Mesothelial cell of epicardium (in vitro differentiated cells): Measurements from ENCODE around the gene FCAMR. TPM values are rescaled to one million over a fixed set of nuclear protein-coding genes. Genes with fewer than 3 reads are reported as not detected.

Experiments
- DNase-seq, 2 experiments: peaks; one replicate each; pipeline ENCODE4 v3.0.0; 2021; ENCODE audit warnings: low spot score in 2 of 2; ENCODE audit not compliant: unreplicated experiment in 2 of 2
- H3K27ac Mint-ChIP-seq: 2 replicates; pipeline ENCODE4 v1.8.0; 2021; ENCODE audit warnings: mixed read lengths
- H3K27me3 Mint-ChIP-seq: 2 replicates; pipeline ENCODE4 v1.8.0; 2021; ENCODE audit warnings: low read depth, mixed read lengths
- H3K36me3 Mint-ChIP-seq: 2 replicates; pipeline ENCODE4 v1.8.0; 2021; ENCODE audit warnings: mixed read lengths
- H3K4me1 Mint-ChIP-seq: 2 replicates; pipeline ENCODE4 v1.8.0; 2021; ENCODE audit warnings: mixed read lengths
- H3K4me3 Mint-ChIP-seq: 2 replicates; pipeline ENCODE4 v1.8.0; 2021; ENCODE audit warnings: mild to moderate bottlenecking, moderate library complexity, mixed read lengths
- H3K9me3 Mint-ChIP-seq: 2 replicates; pipeline ENCODE4 v1.8.0; 2021; ENCODE audit warnings: mixed read lengths
- total RNA-seq: library from RNA; stranded (reverse); gene quantifications from 3 replicates; pipeline ENCODE4 v1.2.1, GENCODE V29; 2021
- TF ChIP-seq, protein P1 (sequence below): fragments of 200-600 bp; sonication (generic); IDR thresholded peaks from one replicate; pipeline ENCODE4 v1.5.0; 2021; ENCODE audit warnings: antibody characterized with exemption; ENCODE audit not compliant: unreplicated experiment

FCAMR gene
- total RNA-seq, 1 donor from 2014 or later, result not detected

DNA sequence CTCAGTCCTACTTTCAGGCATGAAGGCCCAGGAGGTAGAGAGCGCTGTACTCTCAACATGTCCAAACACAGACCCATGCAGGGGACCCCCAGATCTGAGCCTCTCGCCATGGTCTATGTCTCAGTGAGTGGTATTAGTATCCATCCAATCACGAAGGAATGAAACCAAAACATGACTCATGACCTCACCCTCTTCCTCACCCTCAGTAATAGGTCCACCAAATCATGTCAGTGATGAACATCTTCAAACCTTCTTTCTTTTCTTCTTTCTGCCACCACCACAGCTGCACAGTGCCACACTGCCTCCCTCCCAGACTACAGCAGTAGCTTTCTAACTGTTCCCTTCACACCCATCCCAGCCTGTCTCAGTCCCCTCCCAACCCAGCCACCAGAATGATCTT lies 45.5 kb upstream of the FCAMR start:
- TF ChIP-seq, protein P1, sequence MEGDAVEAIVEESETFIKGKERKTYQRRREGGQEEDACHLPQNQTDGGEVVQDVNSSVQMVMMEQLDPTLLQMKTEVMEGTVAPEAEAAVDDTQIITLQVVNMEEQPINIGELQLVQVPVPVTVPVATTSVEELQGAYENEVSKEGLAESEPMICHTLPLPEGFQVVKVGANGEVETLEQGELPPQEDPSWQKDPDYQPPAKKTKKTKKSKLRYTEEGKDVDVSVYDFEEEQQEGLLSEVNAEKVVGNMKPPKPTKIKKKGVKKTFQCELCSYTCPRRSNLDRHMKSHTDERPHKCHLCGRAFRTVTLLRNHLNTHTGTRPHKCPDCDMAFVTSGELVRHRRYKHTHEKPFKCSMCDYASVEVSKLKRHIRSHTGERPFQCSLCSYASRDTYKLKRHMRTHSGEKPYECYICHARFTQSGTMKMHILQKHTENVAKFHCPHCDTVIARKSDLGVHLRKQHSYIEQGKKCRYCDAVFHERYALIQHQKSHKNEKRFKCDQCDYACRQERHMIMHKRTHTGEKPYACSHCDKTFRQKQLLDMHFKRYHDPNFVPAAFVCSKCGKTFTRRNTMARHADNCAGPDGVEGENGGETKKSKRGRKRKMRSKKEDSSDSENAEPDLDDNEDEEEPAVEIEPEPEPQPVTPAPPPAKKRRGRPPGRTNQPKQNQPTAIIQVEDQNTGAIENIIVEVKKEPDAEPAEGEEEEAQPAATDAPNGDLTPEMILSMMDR, result no peak
- Mint-ChIP-seq H3K4me3 (no peak overlapping the region), H3K27me3 (peaks cover 56% of the 10 kb centered on the region), H3K27ac (no peak overlapping the region), H3K36me3 (no peaks in the 10 kb centered on the region), H3K9me3 (no peaks in the 10 kb centered on the region), H3K4me1 (no peaks in the 10 kb centered on the region)
- no peak for DNase-seq

GRCh38 chr1:207014728-207015127 lies 44.5 kb upstream of the FCAMR start:
- H3K4me3 Mint-ChIP-seq, result no peak overlapping the region
- H3K9me3 Mint-ChIP-seq, result no peaks in the 10 kb centered on the region
- H3K4me1 Mint-ChIP-seq, result peaks cover 6% of the 10 kb centered on the region
- peaks cover 57% of the 10 kb centered on the region for H3K27me3 Mint-ChIP-seq
- no peaks in the 10 kb centered on the region for H3K36me3 Mint-ChIP-seq
- TF ChIP-seq, protein P1, result no peak
- no peak overlapping the region for H3K27ac Mint-ChIP-seq
- no peak for DNase-seq

DNA sequence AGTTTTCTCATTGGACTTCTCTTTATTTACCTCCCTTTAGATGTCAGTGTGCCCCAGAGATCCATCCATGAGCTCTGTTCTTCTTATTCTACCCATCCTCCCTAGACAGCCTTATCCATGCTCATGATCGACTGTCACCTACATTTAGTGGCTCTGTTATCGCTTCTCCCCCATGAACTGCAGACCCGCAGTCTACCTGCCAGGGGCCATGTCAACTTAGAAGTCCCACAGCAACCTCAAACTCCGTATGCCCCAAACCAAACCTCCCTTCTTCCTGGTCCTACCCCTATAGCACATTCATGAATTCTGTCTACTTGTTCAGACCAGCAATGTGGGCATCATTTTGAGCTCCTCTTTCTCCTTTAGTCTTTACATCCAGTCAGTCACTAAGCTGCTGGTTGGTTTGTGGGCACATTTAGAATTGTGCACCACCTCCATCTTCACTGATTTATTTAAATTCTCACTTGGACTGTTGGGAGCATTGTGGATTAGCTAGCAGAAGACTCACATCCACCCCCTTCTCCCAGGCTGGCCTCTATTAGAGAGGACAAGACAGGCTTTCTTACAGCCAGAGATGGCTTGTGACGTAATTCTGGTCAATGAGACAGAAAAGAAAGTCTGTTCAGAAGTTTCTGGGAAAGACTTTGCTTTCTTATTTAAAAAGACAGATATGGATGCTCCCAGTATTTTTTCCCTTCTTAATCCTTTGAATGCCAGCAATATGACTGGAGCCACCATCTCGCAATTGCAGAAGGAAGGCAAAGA lies 43.2 kb upstream of the FCAMR start:
- Mint-ChIP-seq H3K36me3 (no peaks in the 10 kb centered on the region), H3K4me3 (no peak overlapping the region), H3K27ac (no peak overlapping the region), H3K4me1 (peaks cover 6% of the 10 kb centered on the region), H3K27me3 (peaks cover 51% of the 10 kb centered on the region), H3K9me3 (no peaks in the 10 kb centered on the region)
- TF ChIP-seq, protein P1, result no peak
- DNase-seq, result no peak

DNA sequence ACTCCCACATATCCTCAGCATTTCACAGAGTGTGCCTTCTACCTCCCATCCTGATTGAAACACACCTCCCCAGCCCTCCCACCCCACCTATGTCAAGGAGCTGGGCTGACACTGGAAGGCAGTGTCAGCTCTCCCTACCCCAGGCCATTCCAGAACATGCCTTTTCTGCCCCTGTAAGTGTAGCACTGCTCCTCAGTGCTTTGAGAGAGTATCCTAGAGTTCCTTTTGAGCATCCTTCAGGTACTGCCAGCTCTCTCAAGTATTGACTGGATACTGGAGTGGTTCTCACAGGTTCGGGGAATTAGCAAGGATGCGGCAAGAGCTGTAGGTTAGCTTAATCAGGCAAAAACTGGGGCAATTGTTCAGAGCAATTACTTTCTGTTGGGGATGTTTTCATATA lies 40.5 kb upstream of the FCAMR start:
- peaks cover 42% of the 10 kb centered on the region for H3K27me3 Mint-ChIP-seq

DNA sequence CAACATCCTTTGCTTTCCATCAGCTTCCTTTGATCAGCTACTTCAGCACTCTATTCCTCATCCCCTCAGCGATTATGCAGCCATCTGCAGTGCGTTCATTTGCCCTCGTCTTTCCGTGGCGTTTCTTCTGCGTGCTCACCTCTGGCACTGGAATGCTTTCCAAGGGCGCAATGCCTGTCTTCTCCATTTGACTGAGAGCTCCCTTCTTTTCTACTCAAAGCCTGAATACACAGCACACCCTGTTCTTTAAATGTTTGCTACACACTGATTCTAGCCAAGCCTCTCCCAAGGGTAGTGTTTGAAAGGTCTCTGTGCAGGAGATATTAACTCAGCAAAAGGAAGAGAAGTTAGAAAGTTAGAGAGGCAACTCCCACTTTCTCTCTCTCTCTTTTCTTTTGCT lies 39.7 kb upstream of the FCAMR start:
- Mint-ChIP-seq H3K27ac (no peak overlapping the region), H3K9me3 (peaks cover 5% of the 10 kb centered on the region), H3K36me3 (peaks cover 3% of the 10 kb centered on the region), H3K4me1 (peaks cover 27% of the 10 kb centered on the region), H3K27me3 (peaks cover 37% of the 10 kb centered on the region), H3K4me3 (no peak overlapping the region)
- TF ChIP-seq, protein P1, result no peak
- DNase-seq, result no peak

More for the DNA sequence above, 40.5 kb upstream of the FCAMR start:
- TF ChIP-seq, protein P1, result no peak
- Mint-ChIP-seq H3K27ac (no peak overlapping the region), H3K36me3 (peaks cover 3% of the 10 kb centered on the region), H3K9me3 (peaks cover 5% of the 10 kb centered on the region), H3K4me3 (no peak overlapping the region), H3K4me1 (peaks cover 23% of the 10 kb centered on the region)
- DNase-seq, result no peak
